Measurements from ENCODE around the gene CHAD.
"Not testable (repeated sequence)": the region's sequence is repeated elsewhere in the genome, so short reads cannot be mapped to it uniquely, and the experiment has no call there.

The CHAD gene

DNA sequence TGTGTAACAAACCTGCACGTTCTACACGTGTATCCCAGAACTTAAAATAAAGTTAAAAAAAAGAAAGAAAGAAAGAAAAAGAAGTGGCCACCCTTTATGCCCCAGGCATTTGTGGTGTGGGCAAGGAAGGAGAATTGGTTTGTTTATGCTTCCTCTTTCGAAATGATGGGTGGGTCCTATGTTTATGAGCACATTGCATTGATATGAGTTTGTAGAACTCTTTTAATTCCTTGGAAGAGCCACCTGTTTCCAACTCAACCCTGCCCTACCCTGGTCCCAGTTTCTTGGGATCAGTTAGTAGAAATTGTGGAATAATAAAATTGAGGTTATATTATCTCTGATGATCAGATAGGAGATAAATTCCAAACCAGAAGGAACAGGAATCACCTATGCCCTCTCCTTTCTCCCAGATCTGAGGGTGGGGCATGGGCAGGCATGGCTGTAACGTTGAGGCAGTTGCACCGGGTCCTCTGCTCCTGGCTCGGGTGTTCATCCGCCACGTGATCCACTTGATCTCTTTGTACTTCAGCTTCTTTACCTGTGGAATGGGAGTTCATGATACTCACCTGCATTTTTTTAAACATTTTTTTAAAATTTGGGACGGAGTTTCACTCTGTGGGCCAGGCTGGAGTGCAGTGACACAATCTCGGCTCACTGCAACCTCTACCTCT, 15.9 kb downstream of the CHAD start:
- DNase-seq = peak; percentile 76

DNA sequence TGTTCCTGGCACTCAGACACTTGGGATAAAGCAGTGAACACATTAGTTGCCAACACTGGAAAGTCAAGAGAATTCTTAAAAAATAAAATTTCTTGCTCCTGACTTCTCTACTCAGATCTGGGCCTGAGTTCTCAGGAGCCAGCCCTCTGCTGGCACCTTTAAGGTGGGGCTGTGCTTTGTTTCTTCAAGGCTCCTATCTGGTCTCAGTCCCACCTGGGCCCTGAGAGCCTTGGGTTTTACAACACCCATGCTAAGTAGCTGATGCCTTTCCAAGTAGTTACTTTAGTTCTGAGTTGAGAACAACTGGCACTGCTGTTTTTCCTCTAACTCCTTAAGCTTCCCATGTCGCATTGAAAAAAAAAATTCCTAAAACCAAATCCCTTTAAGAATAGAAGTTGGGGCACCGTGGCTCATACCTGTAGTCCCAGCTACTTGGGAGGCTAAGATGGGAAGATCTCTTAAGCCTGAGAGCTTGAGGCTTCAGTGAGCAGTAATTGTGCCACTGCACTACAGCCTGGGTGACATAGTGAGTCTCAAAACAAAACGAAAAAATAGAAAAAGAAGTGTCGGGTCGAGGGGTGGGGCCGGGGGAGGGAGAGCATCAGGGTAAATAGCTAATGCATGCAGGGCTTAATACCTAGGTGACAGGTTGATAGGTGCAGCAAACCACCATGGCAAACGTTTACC, 16.6 kb downstream of the CHAD start:
- DNase-seq = no peak

DNA sequence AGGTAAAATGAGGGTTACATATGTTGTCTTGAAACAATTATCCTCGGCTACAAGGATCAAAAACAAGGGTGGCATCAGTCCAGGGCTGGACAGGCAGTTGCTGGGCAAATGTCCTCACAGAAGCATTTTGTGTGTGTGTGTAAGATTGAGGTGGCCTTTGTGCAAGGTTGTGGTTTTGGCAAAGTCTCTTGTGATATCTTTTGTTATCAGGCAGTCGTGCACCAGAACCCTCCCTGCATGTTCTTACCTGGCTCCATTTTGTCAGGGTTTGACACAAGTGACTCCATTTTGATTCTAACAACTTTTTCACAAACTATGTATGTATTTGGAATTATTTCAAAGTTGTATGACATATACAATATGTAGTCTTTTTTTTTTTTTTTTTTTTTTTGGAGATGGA, 20.0 kb downstream of the CHAD start:
- DNase-seq = no peak

DNA sequence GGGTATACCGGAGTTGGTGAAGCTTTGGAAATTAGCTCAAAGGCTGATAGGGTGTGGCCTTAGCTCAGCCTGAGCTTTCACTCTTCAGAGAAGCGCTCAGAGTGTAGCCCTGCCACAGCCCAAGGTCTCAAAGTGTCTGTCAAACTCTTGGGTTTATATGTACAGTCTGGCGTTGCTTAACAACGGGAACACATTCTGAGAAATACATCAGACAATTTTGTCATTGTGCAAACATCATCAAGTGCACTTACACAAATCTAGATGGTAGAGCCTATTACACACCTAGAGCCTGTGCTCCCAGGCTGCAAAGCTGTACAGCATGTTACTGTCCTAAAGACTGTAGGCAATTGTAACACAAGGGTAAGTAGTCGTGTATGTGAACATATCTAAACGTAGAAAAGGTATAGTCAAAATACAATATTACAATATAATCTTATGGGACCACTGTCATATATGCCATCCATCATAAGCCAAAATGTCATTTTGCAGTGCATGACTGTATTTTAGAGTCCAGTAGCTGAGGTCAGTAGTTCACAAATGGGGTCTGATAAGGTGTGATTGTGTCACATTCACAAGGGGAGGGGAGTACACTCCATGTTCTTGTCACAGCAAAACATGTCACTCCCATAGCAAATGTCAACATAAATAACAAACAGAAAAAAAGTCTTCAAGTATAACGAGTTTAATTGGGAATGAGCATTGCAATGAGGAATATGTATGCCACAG, 20.6 kb downstream of the CHAD start:
- no peak for DNase-seq

DNA sequence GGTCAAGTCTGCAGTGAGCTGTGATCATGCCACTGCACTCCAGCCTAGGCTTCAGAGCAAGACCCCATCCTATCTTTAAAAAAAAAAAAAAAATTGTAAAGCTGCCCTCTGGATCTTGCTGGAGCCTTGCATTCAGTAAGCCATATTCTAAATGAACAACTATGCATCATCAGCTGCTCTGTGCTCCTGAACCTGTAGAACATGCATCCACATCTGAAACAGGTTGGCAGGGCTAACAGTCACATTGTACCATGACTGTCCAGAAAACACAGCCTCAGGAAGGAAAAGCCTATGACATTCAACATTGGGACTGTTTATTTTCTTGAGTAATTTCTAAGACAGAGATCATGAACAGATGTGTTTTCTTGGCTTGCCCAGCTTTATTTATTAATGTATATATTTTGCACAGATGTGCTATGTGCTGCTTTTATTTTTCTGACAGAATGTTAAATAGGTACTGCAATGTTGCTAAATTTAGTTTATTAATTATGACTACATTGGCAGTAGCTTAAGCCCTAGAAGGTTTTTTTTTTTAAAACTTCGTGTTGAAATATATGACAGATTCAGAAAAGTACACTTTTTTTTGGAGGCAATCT, 22.9 kb downstream of the CHAD start:
- no peak for DNase-seq

DNA sequence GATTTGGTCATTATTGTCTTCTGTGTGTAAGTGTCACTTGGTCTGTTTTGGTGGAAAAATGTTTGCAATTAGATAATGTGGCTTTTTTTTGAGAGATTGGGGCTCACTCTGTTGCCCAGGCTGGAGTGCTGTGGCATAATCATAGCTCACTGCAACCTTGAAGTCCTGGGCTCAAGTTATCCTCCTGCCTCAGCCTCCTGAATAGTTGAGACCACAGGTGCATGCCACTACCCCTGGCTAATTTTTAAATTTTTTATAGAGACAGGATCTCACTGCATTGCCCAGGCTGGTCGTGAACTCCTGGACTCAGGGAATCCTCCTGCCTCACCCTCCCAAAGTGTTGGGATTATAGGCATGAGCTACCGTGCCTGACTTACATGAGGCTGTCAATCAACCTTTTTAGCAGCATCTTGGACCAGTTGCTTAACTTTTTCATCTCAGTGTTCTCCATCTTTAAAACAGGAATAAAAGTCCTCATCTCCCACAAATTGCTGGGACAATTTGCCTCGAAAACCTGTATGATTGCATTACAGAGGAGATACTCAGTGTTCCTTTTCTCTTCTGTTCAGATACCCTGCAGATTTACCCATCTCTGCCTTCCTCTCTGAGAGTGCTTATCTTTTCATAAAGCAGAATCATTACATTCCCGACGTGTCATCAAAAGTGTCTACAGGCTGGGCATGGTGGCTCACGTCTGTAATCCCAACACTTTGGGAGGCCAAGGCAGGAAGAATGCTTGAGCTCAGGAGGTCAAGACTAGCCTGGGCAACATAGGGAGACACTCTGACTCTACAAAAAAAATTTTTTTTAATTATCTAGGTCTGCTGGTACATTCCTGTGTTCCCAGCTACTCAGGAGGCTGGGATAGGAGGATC, 23.6 kb downstream of the CHAD start:
- no peak for DNase-seq

DNA sequence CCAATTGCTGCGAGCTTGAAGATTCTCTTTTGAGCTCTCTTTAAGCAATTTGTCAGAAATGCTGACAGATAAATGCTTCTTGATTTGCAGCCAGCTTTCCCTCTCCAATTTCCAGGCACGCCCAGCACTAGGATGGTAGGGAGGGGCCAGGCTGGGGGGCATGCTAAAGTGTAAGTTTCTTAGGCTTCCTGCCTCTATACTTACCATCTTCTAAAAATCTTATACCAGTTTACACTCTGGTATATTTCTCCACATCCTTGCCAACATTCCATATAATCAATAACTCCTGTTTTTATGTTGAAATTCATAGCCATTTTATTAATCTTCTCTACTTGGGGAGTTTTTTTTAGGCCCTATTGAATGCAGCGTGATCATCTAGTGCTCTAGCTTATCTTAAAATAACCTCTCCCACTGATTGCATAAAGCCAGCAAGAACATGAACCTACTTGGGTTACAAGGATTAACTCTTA, 25.1 kb downstream of the CHAD start:
- no peak for DNase-seq

DNA sequence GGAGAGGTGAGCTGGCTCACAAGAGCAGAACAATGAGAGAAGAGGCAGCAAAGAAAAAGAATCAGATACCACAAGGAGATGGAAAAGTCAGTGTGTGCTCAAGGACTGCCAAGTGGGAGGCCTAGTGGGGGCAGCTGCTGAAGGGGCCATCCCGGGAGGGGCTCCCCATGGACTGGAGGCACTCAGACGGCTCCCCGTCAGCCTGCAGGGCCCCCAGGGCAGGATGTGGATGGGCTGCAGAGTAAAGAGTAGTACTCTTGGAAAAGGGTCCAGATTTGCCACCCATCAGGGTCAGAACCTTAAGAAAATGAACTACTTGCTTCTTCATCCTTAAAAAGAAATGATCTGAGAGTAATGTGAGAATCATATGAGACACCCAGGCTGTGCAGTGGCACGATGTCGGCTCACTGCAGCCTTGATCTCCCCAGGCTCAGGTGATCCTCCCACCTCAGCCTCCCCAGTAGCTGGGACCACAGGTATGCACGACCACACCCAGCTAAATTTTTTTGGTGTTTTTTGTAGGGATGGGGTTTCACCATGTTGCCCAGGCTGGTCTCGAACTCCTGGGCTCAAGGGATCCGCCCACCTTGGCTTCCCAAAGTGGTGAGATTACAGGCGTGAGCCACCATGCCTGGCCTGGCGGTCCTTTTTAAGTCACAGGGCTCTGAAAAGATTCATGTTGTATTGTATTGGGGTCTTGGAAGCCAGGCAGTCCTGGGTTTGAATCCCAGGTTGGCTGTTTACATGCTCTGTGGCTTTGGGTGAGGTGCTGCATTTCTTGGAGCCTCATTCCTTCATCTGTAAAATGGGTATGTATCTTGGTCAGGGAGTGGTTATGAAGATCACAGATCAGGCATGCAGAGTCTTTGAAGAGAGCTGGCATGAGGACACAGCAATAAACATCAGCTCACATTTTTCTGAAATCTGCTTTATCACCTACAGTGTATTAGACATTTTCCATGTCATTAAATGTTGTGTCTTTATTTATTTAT, 27.5 kb downstream of the CHAD start:
- no peak for DNase-seq

DNA sequence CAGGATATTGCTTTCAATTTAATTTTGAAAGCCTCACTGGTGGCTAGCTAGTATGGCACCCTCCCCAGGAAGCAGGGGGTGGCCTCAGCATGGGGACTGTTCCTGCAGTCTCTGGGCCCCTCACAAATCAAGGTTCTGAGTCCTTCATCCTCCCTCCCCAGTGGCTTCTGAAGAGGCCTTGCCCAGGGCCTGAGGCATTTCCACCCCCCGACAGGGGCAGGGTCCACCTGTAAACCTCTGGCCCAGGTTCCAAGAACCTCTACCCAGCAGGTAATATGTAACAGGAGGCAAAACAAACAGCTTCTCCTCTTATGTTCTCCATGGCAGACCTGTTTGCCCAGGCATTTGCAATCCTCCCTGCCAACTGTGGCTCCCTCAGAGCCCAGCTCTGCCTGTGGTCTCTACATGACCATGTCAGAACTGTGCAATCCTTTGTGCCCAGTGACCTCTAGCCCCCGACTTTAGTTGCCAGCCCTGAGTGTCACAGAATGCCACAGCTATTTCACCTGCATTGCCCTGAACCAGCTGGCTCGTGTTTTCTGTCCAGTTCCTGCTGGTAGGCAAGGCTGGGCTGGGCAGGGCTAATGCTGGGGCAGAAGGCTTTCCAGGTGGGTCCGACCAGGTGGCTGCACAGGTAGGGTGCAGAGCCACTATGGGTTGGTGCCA, 28.4 kb downstream of the CHAD start:
- DNase-seq = no peak

DNA sequence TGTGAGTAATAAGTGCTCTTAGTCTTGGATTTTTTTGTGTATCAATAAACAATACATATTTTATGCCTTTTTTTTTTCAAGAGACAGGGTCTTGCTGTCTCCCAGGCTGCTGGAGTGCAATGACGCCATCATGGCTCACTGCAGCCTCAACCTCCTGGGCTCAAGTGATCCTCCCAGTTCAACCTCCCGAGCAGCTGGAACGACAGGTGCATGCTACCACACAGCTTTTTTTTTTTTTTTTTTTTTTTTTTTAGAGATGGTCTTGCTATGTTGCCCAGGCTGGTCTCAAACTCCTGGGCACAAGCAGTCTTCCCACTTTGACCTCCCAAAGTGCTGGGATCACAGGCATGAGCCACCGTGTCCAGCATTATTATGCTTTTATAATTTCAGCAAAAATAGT, 29.7 kb downstream of the CHAD start:
- DNase-seq = no peak

DNA sequence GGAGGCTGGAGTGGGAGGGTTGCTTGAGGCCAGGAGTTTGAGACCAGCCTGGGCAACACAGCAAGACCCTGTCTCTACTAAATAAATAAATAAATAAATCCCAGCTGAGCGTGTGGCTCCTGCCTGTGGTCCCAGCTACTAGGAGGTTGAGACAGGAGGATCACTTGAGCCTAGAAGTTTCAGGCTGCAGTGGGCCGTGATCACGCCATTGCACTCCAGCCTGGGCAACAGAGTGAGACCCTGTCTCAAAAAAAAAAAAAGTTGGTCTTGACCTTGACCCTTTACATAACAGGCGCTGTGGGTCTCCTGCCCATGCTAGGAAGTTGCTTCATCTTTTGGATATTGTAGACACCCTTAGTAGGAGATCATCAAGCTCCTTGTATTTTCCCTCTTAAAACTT, 31.3 kb downstream of the CHAD start:
- DNase-seq = no peak

DNA sequence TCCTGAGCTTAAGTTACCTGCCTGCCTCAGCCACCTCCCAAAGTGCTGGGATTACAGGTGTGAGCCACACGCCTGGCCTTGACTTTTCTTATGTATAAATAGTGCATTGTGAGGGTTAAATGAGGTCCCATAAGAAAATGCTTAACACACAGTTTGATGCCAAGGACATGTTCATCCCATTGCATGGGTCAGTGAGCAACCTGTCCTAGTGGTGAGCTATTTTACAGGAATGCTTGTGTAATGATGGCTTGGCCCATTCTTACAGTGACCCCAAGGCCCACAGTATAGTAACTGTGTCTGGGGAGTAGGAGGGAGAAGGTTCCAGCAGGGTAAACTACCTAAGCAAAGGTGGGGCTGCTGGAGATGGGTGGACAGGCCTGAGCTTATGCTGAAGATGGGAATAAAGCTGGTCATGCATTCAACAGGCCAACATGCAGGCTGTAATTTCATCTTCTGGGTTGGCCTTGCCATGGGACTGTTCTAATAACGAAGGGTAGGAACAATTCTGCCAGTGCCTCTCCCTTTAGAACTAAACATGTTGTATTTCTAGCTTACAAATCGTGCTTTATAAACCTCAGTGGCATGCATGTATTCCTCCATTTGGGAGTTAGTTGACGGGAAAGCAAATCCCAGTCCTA, 36.4 kb downstream of the CHAD start:
- DNase-seq = no peak

DNA sequence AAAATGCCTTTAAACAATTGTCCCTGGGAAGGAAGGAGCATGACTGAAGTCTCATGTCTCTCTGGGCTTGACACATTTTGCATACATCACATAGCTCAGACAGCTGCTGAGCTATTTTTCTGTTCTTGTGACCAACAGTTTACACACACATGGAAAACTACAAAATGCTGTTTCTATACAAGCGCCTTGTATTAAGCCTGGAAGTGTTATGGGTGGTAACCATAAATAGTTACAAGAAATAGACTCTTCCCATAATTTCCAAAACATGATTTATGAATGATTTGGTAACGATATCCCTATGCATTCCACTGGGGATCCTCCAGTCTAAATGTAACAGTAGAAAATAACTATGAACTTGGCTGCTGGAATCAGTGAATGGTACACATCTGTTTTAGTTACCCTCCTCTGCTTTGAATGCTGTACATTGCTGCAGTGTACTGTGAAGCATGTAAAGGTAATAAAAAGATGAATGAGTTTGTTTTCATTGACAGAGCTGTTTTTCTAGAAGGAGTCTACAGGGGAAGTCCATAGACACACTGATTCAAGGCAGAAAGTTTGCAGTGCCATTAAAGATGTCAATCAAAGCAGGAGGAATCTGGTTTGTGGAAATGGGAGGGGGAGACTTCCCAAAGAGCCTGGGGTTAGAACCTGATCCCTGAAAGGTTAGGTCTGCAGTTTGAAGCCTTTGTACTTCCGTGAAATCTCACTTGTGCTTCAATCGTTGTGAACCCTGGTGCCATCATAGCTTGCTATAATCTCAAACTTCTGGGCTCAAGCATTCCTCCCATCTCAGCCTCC, 37.7 kb downstream of the CHAD start:
- no peak for DNase-seq

DNA sequence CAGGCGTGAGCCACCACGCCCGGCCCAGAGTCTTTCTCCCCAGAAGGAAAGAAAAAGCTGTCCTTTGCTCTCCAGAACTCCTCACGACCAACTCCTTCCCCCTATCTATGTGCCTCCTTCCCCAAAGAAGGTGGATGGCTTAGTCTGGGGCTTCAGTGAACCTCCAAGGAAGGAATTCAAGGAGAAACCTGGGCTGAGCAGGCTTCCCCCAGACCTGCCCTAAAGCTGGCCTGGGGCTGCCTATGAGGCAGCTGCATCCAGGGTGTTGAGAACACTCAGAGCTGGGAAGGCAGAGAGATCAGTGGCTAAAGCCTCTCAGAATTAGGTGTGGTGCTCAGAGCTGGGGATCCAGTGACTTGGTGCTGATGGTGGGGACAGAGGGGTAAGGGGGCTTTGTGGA, 38.9 kb downstream of the CHAD start:
- no peak for DNase-seq

DNA sequence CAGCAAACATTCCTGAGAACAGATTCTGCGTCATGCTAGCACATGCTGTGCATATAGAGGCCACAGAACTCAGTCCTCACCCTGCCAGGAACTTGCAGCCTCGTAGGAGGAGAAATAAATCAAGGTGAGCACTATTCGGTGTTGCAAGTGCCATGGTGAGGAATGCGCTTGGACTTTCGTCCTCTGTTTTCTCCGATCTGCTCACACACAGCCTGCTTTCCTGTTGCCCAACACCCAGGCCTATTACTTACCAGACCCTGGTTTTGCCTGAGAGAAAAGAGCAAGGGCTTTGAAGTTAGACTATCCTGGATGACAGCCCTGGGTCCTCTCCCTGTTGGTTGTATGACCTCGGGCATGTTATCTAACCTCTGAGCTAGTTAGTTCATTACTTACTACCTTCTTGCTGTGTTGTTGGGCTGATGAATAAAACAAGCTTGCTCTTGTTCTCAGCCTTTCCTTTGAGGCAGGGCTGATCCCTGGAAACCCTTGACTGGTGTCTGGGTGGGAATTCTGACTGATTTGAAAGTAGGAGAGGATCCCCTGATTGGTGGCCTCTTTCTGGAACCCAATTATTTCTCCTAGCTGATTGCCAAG, 39.8 kb downstream of the CHAD start:
- no peak for DNase-seq

DNA sequence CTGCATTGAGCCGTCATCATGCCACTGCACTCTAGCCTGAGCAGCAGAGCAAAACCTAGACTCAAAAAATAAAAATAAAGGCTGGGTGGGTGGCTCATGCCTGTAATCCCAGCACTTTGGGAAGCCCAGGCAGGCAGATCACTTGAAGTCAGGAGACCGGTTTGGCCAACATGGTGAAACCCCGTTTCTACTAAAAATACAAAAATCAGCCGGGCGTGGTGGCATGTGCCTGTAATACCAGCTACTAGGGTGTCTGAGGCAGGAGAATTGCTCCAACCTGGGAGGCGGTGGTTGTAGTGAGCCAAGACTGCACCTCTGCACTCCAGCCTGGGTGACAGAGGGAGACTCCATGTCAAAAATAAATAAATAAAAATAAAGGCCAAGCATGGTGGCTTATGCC, 40.6 kb downstream of the CHAD start:
- not testable (repeated sequence) for DNase-seq

DNA sequence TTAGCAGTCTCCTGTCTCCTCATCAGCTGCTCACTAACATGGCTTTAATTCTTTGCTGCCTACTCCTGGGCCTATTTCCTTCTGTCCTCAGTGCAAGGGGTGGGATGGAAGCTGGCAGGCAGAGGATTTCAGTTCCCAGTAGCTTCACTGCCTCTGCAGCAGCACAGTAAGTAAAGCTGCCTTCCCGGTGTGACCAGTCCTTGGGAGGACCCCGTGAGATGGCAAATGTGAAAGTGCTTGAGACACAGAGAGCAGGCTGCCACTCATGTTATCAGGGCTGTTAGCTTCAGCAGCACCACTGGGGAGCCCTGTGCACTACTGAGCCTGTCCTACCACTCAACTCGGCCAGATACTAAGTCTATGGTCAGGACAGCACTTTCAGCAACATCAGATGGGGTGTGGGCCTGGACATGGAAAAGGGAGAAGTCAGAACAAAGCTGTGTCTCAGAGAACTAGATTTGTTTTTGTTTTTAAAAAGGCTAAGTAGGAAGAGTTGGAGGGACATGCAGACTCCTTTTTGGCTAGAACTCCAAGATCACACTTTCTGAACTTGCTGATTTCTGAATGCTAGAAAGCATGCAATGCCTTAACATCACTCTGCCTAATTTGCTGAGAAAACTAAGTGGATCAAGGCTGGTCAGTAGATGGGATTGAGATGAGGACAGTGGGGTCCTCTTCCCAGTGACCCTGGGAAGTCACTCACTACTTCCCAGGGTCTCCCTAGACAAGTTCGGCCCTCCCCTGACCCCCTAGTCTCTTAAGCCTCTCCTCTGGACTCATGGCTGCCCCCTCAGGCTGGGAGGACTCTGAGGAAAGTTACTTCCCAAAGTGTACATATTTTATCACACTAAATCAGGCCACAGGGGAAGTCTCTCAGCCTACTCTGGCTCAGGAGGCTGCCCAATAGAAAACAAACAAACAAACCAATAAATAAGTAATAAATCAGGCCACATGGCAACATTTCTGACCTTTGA, 41.6 kb downstream of the CHAD start:
- peak; percentile 68 for DNase-seq

DNA sequence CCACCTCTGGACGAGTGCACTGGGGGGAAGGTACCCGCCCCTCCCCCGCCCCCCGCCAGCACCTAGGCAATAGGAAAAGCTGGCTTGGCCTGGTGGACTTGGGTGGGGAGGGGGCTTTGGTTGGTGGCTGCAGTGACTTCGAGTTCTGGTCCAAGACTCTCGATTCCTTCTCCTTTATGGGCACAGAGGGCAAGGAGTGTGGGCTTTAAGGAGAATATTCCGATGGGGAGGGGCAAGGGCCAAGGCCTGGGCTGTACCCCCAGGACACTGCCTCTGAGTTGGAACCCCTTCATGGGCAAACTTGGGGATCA, 42.3 kb downstream of the CHAD start:
- no peak for DNase-seq

Measured in inflammatory macrophage treated with lipopolysaccharide for 4 hours (primary cell).